Stimulated activated naive CD4-positive, alpha-beta T cell (primary cell): ENCODE data around the gene SRGAP1.
"Not testable (repeated sequence)": the region's sequence is repeated elsewhere in the genome, so short reads cannot be mapped to it uniquely, and the experiment has no call there.

Experiments
- DNase-seq, 6 experiments: peaks; one replicate each; lab custom pipeline; 2025; lab: John Stamatoyannopoulos, UW

The SRGAP1 gene

GRCh38 chr12:64122995-64123394 lies 278.5 kb downstream of the SRGAP1 start:
- DNase-seq, result no peak

- DNase-seq, result no peak
These were observed 278.9 kb downstream of the SRGAP1 start for GRCh38 chr12:64123448-64123847.

- no peak for DNase-seq
These were observed 280.2 kb downstream of the SRGAP1 start for GRCh38 chr12:64124511-64125197.

GRCh38 chr12:64125913-64126312 lies 281.4 kb downstream of the SRGAP1 start:
- no peak for DNase-seq

- DNase-seq, result no peak
These were observed 283.3 kb downstream of the SRGAP1 start for GRCh38 chr12:64127811-64128210.

- DNase-seq, result no peak
These were observed 283.9 kb downstream of the SRGAP1 start for GRCh38 chr12:64128366-64128765.

GRCh38 chr12:64130476-64130875 lies 286.0 kb downstream of the SRGAP1 start:
- not testable (repeated sequence) for DNase-seq

GRCh38 chr12:64131456-64131855 lies 287.0 kb downstream of the SRGAP1 start:
- not testable (repeated sequence) for DNase-seq

- DNase-seq, result not testable (repeated sequence)
These were observed 288.2 kb downstream of the SRGAP1 start for GRCh38 chr12:64132672-64133071.

GRCh38 chr12:64137117-64137516 lies 292.6 kb downstream of the SRGAP1 start:
- DNase-seq, result no peak

- no peak for DNase-seq
These were observed 294.5 kb downstream of the SRGAP1 start for GRCh38 chr12:64139021-64139420.

- no peak for DNase-seq
These were observed 297.9 kb downstream of the SRGAP1 start for GRCh38 chr12:64142382-64142781.

- no peak for DNase-seq
These were observed 298.3 kb downstream of the SRGAP1 start for GRCh38 chr12:64142784-64143183.

GRCh38 chr12:64145226-64145625 lies 300.7 kb downstream of the SRGAP1 start:
- no peak for DNase-seq

GRCh38 chr12:64147011-64147631 lies 302.6 kb downstream of the SRGAP1 start:
- no peak for DNase-seq

GRCh38 chr12:64147875-64148274 lies 303.4 kb downstream of the SRGAP1 start:
- DNase-seq, result no peak

- DNase-seq, result no peak
These were observed 310.2 kb downstream of the SRGAP1 start for GRCh38 chr12:64154677-64155076.

- no peak for DNase-seq
These were observed 312.6 kb downstream of the SRGAP1 start for GRCh38 chr12:64157110-64157509.

- DNase-seq, result no peak
These were observed 315.7 kb downstream of the SRGAP1 start for GRCh38 chr12:64160021-64160710.

GRCh38 chr12:64160711-64161060 lies 316.2 kb downstream of the SRGAP1 start:
- no peak for DNase-seq

- DNase-seq, result not testable (repeated sequence)
These were observed 322.1 kb downstream of the SRGAP1 start for GRCh38 chr12:64166606-64167005.

GRCh38 chr12:64167041-64167440 lies 322.5 kb downstream of the SRGAP1 start:
- DNase-seq, result not testable (repeated sequence)

GRCh38 chr12:64170024-64170423 lies 325.5 kb downstream of the SRGAP1 start:
- no peak for DNase-seq
